ENCODE data around the gene C2orf92.
"Not testable (repeated sequence)": the region's sequence is repeated elsewhere in the genome, so short reads cannot be mapped to it uniquely, and the experiment has no call there.

The C2orf92 gene

DNA sequence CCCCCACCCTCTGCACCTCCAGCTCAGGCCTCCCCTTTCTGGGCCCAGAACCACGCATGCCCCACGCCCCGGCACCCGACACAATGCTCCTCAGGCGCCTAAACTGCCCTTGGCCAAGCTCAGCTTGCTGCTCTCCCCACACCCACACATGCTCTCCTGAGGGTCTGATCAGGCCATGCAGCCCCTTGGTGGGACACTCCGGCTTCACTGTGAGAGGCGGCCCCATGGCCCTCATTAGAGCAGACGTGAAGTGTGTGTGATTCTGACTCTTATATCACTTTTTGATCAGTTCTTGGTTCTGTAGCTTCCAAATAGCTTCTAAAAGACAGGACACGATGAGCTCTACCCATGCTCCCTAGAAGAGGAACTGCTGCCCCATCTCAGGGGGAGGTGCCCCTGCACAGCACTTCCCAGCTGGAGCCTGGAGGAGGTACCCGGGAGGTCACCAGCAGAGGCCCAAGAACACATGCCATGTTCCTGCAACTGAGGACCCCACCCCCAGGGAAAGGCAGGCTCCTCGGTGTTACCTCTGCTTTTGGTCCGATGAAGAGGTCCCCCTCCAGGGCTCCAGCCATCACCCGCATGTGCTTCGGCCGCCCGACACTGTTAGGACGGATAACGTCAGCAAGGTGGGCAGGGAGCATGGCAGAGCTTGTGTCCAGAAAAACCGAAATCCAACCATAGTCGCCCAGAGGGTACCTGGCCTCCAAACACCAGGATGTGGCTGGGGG lies 9.3 kb upstream of the C2orf92 start:
- DNase-seq (ENCODE audit: low read depth in 2 of 2), result no peak

DNA sequence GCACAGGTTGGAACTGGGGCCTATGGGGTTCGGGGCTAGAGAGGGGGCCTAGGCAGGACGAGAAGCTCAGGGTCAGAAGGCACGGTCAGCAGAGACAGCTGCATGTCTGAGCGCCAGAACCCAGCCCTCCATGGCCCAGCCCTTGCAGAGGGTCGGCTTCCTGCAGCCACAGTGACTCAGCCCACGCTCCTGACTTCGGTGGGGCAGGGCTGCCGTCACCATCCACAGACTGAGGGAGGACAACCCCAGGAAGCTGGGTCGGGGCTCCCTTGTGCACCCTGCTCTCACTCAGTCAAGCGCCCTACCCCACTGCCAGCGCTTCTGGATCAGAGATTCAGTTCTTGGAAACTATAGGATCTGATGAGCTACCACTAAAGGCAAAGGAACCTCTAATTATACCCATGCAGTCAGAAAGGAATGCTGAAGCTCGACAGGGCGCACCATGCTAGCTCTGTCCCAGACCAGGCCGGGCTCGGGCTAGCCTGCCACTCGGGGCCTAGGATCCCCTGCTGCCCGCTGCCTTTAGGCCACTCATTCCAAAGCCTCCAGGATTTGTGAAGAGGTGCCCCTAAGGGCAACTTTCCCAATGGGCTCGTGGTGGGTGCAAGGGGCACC lies 8.6 kb upstream of the C2orf92 start:
- DNase-seq (ENCODE audit: low read depth in 2 of 2), result no peak

DNA sequence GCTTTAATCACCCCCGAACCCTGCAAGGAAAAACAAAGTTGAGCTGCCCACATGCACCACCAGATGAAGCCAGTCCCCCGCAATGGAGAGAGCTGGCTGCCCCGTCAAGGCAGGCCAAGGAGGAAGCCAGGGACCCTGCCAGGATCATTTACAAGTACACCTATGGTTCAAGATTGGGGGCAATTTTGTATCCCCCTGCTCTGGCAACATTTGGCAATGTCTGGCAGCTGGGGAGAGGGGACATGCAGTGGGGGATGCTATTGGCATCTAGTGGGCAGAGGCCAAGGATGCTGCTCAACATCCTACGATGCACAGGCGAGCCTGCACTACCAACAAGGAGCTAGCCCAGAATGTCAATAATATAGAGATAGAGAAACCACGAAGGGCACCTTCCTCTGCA lies 7.6 kb upstream of the C2orf92 start:
- no peak for DNase-seq (ENCODE audit: low read depth in 2 of 2)

DNA sequence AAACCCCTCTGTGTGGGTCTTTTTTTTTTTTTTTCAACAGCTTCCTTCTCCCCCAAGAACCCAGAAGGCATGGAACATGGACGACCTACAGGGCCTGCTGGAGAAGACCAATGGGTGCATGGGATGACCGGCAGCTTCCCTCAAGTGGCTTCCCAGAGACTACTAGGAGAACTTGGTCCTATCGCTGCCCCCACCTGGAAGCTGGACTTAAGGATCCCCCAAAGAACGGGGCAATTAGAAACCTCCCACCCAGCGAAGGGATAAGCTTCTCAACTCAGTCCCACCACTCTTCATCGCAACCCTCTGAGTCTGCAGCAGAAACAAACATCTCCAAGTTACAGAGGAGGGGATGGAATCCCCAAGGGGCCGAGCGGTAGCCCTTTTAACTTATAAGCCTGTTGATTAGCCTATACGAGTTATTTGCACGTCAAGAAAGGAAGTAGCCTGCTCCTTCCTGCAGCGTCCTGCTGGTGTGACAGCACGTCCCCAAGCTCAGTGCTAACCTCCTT lies 7.1 kb upstream of the C2orf92 start:
- no peak for DNase-seq (ENCODE audit: low read depth in 2 of 2)

DNA sequence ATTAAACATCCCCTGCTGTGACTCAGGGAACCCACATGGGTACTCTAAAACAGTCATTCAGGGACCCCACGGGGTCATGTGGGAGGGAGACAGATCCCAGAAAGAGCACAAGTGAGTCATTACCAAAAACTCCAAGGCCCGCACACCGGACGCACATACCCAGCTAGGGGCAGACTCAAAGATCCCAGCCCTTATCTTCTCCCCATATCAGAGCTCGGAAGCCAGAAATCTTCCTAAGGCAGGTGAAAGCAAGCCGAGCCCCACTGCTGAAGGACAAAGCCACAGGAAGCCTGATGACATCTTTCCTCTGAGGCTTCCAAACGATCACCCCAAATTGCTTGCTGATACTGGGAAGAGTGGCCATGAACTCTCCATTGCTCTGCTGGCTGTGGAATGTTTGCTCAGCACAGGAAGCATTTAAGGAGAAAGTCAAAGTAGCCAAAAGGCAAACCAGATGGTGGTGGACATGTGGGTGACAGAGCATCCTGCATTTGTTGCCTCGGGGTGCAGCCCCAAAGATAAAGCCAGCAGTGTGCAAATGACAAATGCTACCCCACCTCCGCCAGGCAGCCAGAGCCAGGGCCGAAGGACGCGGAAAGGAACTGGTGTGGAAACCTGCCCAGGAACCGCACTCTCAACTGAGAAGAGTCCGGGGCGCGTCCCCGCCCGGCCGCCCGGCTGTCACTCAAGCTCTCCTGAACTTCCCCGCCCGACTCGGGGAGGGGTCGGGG lies 6.5 kb upstream of the C2orf92 start:
- peak; percentile 71 to 73 for DNase-seq (ENCODE audit: low read depth in 2 of 2)

DNA sequence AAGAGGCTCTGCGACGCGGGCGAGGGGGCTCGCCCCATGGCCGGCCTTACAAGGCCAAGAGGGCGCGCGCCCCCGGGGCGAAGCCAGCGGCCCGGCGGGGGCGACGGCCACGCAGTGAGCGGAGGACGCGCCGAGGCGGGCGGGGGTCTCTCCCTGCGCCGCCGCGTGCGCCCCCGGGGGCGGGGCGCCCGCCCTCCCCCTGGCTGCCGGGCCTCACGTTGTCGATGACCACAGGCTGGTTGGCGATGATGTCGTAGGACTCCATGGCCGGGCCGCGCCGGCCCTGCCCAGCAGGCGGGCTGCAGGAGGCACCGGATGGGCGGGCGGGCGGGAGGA lies 5.9 kb upstream of the C2orf92 start:
- DNase-seq (ENCODE audit: low read depth in 2 of 2), result no peak

DNA sequence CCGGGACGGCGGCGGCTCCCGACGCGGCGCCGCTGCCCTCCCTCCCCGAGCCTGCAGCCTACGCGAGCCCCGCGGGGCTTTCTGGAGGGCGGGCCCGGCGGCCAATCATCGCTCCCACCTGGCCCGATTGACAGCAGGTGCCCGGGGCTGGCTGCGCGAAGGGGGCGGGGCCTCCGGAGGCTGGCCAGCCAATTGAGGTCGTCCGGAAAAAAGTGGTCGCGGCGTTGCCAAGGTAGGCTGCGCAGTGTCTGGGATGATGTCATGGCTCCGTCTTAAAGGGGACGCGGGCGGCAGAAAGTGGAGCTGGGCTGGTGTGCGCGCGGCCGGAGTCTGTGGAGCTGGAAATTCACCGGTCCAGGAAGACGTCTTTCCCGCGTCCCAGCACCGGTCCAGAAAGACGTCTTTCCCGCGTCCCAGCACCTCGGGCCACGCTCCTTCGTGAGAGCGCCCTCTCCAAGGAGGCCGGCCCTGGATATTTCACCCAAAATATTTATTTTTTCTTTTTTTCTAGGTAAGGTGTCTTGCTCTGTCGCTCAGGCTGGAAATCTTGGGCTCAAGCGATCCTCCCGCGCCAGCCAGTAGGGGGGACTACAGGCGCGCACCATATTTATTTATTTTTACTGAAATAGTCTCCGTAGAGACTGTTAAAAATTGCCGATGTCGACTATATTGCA lies 5.4 kb upstream of the C2orf92 start, which contains the start of gene ACTR1B:
Gene ACTR1B (minus strand): TSS at position 83 of the 674 bp plus-strand sequence. CDS start 154 bp downstream, outside the sequence.
- DNase-seq (ENCODE audit: low read depth in 2 of 2), result peak; percentile 93 to 96

DNA sequence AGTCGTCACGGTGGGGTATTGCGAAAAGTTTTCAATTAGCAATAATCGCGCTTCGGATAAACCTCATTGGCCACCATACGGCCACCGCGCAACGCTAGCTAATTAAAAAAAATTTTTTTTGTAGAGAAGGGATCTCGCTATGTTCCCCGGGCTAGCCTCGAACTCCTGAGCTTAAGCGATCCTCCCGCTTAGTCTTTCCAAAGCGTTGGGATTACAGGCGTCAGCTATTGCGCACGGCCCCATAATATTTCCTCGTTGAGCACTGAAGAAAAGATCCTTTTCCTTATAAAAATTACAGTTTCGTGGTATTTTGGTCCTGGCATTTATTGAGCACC lies 4.9 kb upstream of the C2orf92 start:
- no peak for DNase-seq (ENCODE audit: low read depth in 2 of 2)

DNA sequence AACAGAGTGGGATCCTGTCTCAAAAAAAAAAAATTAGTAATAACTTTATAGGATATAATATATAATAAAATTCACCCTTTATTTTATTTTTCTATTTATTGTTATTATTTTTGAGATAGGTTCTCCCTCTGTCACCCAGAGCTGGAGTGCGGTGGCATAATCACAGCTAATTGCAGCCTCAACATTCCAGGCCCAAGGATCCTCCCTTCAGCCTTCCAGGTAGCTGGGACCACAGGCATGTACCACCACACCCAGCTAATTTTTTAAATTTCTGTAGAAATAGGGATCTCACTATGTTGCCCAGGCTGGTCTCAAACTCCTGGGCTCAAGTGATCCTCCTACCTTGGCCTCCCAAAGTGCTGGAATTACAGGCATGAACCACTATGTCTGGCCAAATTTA lies 958 bp downstream of the C2orf92 start:
- no peak for DNase-seq (ENCODE audit: low read depth in 2 of 2)

DNA sequence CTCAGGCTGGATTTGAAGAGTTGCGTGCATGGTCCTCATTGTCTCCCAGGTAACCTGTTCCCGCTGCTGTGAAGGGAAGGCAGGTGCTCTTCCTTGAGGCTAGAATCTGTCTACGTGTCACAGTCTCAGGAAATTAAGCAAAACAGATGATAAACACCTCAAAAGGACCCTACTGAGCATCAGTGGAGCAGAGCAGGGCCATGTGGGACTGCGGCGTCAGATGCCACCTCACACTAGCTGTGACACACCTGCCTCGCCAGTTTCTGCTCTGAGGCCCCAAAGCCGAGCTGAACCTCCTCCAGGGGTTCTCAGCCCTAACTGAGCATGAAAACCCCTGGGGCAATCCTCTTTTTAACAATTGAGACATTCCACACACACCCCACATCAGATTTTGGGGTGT lies 2.0 kb downstream of the C2orf92 start:
- no peak for DNase-seq (ENCODE audit: low read depth in 2 of 2)

DNA sequence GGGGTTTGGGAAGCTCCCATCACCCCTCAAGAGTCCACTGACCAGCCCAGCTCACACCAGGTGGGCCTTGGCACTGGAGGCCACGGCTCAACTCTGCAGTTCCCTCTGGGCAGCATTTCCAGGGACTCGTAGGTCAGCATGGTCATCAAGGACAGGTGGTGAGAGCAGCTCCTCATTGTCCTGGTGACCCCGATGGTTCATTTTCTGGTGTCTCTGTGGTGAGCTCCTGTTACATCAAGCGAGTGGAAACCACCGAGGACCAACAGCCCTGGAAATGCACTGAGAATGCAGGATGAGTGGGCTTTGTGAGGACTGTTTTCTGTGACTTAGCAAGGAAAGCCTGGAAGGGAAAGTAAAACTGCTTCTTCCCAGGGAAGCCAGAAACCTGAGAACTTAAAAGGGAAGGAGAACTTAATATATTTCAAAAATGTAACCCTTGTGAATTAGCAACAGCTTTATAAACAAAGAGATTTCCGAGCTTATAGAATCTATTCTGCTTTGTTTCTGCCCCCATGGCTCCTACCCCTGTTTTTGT lies 3.2 kb downstream of the C2orf92 start:
- not testable (repeated sequence) for DNase-seq (ENCODE audit: low read depth in 2 of 2)

DNA sequence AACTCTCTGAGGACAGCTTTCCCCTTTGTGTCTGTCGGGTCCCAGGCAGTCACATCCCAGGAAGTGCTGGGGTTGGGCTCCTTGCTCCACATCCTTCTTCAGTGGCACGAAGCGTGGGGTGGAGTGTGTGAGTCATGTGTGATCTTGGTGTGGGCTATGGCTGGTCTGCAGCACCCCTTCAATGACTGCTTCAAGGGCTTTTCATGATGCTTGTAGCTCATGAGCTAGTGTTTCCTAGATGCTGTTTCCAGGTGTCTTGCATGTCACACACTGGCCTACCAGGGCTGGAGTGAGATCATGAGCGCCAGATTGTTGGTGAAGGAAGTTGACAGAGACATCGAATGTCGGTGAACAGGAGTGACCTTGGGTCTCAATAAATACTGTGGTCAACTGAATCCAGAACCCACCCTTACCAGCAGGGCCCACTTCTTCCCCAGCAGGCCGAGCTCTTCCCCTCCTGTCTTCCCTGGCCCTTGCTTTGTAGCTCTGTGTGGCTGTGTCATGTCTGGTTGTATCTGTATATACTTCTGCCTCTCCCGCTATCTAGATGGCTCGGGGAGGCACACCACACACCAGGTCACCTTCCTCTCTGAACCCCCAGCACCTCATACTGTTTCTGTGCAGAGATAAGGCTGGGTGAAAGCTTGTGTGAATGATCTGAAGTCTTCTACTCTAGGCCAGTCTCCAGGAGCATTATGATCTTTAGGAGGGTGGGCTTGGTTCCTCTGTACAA lies 3.8 kb downstream of the C2orf92 start:
- DNase-seq (ENCODE audit: low read depth in 2 of 2), result no peak

DNA sequence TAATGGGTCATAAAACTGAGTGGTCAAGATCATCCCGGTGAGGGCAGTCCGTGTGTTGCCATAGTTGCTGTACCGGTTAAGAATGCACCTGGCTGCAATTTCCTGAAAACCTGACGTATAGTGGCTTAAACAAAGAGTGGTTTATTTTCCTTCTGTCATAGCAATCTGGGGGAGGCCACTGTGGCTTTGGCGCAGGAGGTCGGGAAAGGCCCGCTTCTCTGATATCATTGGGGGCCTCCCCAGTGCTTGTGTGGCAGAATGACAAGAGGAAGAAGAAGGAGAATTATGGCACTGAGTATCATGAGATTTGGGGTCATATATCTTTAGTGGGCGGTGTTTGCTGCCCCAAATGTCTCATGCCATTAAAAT lies 4.4 kb downstream of the C2orf92 start:
- DNase-seq (ENCODE audit: low read depth in 2 of 2), result no peak

DNA sequence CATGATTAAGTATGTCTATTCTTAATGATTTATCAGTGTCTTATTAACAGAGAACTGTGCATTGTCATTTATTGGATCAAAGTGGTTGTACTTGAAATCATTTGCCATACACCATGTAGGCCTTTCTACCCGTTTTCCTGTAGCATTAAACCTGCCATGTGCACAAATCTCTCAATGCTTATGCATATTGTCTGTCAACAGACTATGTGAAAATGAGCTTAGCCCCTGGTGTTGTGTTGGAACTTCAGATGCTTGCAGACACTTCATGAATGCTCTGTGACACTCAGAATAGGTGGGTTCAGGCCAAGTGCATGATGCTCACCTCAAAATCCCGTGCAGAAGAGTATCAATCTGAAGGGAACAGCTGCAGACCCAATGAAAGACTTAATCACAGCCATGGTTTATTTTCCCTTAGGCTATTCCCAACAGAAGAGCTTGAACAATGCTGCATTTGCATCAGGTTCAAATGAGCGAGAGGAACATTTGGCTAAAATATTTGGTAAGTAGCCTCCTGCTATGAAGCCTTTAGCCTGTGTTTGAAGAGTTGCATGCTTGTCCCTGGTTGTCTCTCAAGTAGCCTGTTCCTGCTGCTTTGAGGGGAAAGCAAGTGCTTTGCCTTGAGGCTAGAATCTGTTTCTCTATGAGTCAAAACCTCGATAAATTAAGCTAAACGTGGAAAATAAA lies 6.1 kb downstream of the C2orf92 start:
- no peak for DNase-seq (ENCODE audit: low read depth in 2 of 2)

DNA sequence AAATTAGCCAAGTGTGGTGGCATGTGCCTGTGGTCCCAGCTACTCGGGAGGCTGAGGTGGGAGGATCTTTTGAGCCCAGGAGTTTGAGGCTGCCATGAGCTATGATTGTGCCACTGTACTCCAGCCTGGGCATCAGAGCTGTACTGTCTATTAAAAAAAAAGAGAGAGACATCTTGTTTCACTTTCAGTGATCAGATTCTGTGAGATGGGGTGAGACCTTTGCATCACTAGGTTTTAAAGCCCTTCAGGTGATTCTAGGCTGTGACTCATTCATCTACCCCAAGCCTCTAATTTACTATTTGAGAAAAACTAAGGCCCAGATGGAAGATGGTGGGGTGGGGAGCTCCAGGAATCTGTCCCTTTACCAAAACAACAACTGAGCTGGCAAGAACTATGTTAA lies 7.1 kb downstream of the C2orf92 start:
- no peak for DNase-seq (ENCODE audit: low read depth in 2 of 2)

DNA sequence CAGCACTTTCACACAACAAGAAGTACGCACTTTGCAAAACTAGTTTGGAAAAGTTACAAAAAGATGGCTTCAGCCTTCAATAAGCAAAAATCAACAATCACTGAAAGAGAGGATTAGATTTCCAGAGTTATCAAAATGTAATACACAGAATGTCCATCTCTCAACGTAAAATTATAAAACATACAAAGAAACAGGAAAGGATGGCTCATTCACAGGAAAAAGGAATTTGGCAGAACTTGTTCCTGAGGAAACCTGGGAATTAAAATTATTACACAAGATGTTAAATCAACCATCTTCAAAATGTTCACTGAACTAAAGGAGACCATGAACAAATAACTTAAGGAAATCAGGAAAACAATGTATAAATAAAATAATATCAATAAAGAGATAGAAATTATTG lies 8.0 kb downstream of the C2orf92 start:
- no peak for DNase-seq (ENCODE audit: low read depth in 2 of 2)

DNA sequence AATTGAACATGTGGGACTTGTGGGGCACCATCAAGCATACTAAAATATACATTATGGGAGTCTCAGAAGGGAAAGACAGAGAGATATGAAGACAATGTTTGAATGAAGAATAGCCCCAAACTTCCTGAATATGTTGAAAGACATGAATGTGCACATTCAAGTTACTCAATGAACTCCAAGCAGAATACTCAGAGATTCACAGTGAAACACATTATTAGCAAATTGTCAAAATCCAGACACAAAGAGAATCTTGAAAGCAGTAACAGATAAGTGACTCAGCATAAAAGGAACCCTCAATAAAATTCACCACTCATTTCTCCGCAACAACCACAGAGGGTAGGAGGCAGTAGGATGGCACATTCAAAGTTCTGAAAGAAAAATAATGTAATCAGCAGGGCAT lies 8.8 kb downstream of the C2orf92 start:
- DNase-seq (ENCODE audit: low read depth in 2 of 2), result no peak

DNA sequence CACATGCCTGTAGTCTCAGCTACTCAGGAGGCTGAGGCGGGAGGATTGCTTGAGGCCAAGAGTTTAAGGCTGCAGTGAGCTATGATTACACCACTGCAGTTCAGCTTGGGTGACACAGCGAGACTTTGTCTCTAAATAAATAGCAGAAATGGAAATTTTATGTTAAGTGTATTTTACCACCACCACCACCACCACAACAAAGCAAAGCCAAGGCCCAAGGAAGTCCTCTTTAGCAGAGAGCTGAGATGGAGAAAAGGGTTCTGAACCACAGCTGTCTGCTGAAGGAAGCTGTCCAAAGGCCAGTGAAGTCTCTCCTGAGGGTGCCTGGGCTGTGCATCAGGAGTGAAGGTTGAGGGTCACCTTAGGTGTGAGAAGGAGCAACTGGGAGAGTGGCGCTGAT lies 17.7 kb downstream of the C2orf92 start:
- DNase-seq (ENCODE audit: low read depth in 2 of 2), result not testable (repeated sequence)

DNA sequence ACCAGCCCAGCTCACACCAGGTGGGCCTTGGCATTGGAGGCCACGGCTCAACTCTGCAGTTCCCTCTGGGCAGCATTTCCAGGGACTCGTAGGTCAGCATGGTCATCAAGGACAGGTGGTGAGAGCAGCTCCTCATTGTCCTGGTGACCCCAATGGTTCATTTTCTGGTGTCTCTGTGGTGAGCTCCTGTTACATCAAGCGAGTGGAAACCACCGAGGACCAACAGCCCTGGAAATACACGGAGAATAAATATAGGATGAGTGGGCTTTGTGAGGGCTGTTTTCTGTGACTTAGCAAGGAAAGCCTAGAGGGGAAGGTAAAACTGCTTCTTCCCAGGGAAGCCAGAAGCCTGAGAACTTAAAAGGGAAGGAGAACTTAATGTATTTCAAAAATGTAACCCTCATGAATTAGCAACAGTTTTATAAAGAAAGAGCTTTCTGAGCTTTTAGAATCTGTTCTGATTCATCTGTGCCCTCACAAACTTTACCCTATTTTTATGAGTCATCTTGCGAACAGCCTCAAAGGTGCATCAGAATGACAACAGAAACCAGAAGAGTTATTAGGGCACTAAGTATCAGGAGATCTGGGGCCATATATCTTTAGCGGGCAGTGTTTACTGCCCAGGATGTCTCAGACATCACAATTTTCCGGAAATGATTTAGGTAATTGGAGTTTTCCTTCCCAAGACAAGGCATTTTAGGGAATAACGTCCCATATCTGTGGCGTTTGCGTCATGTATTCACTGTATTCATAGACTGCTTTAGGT lies 18.7 kb downstream of the C2orf92 start:
- no peak for DNase-seq (ENCODE audit: low read depth in 2 of 2)

DNA sequence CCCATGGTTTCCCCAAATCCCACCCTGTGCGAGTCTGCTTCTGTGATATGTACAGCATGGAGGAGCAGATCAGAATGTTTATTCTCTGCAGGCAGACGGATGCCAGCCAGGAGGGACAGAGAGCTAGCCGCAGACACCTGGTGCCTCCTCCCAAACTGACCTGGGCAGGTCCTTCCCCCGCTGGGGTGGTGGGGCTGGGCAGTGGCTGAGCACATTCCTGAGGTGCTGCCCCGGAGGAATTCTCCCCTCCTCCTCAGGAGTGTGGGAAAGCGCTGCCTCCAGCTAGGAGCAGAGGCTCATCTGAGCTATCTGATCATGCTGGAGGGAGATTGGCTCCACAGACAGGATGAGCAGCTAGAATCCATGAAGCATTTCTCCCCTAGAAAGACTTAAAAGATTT lies 21.7 kb downstream of the C2orf92 start:
- no peak for DNase-seq (ENCODE audit: low read depth in 2 of 2)
